Measurements from ENCODE around the gene ZBTB17. TPM values are rescaled to one million over a fixed set of nuclear protein-coding genes. Genes with fewer than 3 reads are reported as not detected.

The ZBTB17 gene
- total and polyA plus RNA-seq, 9 of the 15 experiments (the other 6 are each of a cell fraction or from before 2014, with no cell fraction given), result 1.1 to 53.4 (median 29.6) TPM

- no peak overlapping the region for H2AFZ ChIP-seq (ENCODE audit: low read depth, low read length)
- no peak overlapping the region for H3K4me2 ChIP-seq (ENCODE audit: insufficient read depth, low read length)
- POLR2A ChIA-PET, result interaction anchor here (0.6 to 1.3 kb wide), 3 partner anchors 12 to 168 kb away, joined by 3 to 7 read pairs (median 3); no protein-coding TSS in a partner anchor
- DNase-seq (ENCODE audit: extremely low read depth in 1 of 4, low spot score in 3 of 4), result no peak
- in situ Hi-C loops (cut with MboI), result no loop called here
- no peaks in the 10 kb centered on the region for H3K36me3 ChIP-seq (ENCODE audit: control insufficient read depth, insufficient read depth, low read length)
- intact Hi-C loops (cut with micrococcal nuclease), result no loop called here
- peaks cover 0 to 20% of the 10 kb centered on the region in 2 experiments; a peak in 2 of 5 replicates for H3K4me1 ChIP-seq (replicated peaks in 1 of 2; ENCODE audit: control insufficient read depth in 2 of 2, insufficient read depth in 2 of 2, low read length in 2 of 2)
- no peaks in the 10 kb centered on the region for H4K20me1 ChIP-seq (replicated peaks; ENCODE audit: control insufficient read depth, insufficient read depth, low read length)
- H3K9me1 ChIP-seq (ENCODE audit: control insufficient read depth, insufficient read depth, low read length), result no peaks in the 10 kb centered on the region
- no peaks in the 10 kb centered on the region for H3K9me3 ChIP-seq (replicated peaks; ENCODE audit: control insufficient read depth, insufficient read depth, low read depth, low read length)
- no peak for ATAC-seq
- H3K4me3 ChIP-seq, result no peak overlapping the region
- no TSS peak for BruUV-seq (replicated peaks)
- H3K9ac ChIP-seq (ENCODE audit: insufficient read depth in 1 of 2, low read depth in 2 of 2, low read length in 2 of 2), result 0 out of 4 replicates have a peak overlapping the region, but pooled peaks of 1 of the 2 experiments have one; percentile 12
- no peak overlapping the region for H3K27ac ChIP-seq (ENCODE audit: extremely low read depth, low read depth, low read length)
- CTCF ChIA-PET (ENCODE audit: low intra/inter-chr PET ratio), result no interaction called here
- no peak for FAIRE-seq
- no peak for TF ChIP-seq EP300 (IDR thresholded peaks at IDR 0.05; ENCODE audit: low read length)
- TF ChIP-seq RBM25 (IDR thresholded peaks at IDR 0.05; ENCODE audit: low read depth, low read length, severe bottlenecking), result peak; percentile 73
- TF ChIP-seq NCOA4 (IDR thresholded peaks at IDR 0.05; ENCODE audit: partially characterized antibody), result no peak
- TF ChIP-seq NFYB (IDR thresholded peaks at IDR 0.05; ENCODE audit: extremely low read depth, insufficient read length), result no peak
- TF ChIP-seq PKNOX1 (IDR thresholded peaks at IDR 0.05), result peak; percentile 22; the same call in 1 of the 2 replicates
- TF ChIP-seq KDM1A (IDR thresholded peaks at IDR 0.05), result peak in 1 of 2 experiments; percentile 7; a peak in 1 of 4 replicates
- TF ChIP-seq ZFPM2 (CRISPR knock-in tag; IDR thresholded peaks at IDR 0.05), result no peak
- TF ChIP-seq BCOR (IDR thresholded peaks at IDR 0.05), result peak; percentile 18; the same call in 1 of the 2 replicates
- peaks cover 15 to 34% of the 10 kb centered on the region in 2 experiments; a peak in 3 of 5 replicates for H3K27me3 ChIP-seq (ENCODE audit: control insufficient read depth in 2 of 2, insufficient read depth in 2 of 2, low read length in 2 of 2)
- H3K79me2 ChIP-seq (ENCODE audit: control insufficient read depth, insufficient read depth, low read length), result no peaks in the 10 kb centered on the region
- WGBS (ENCODE audit: insufficient coverage, low coverage, missing lambda C conversion rate), result 13% methylated on average over 9 of the region's 9 CpGs
Observed at GRCh38 chr1:15997637-15998280, 21.9 kb upstream of the ZBTB17 start.

Measured in K562 (cell line).